Omental fat pad (tissue), 4 donors: ENCODE data around the gene ANKIB1. TPM values are rescaled to one million over a fixed set of nuclear protein-coding genes. Genes with fewer than 3 reads are reported as not detected.
"Not testable (repeated sequence)": the region's sequence is repeated elsewhere in the genome, so short reads cannot be mapped to it uniquely, and the experiment has no call there.

ENCODE experiments used
- ATAC-seq: fragments of 150-250 bp; one replicate; pipeline ENCODE4 v1.9.1; 2016; ENCODE audit warnings: mild to moderate bottlenecking, moderate library complexity; ENCODE audit not compliant: low FRiP score
- DNase-seq: peaks from one replicate; pipeline ENCODE4 v3.0.0-alpha.2; 2019; ENCODE audit warnings: low spot score
- CTCF ChIP-seq, 3 donors: fragments of 450-650 bp; IDR thresholded peaks; one replicate each; pipeline ENCODE4 v1.5.1; 2016 to 2017; ENCODE audit warnings: antibody characterized with exemption in 3 of 3, mild to moderate bottlenecking in 3 of 3, moderate library complexity in 2 of 3
- total RNA-seq, 4 donors: library from RNA; depleted of rRNA; stranded (reverse); fragments of >200 nt; gene quantifications; one replicate each; pipeline ENCODE4 v1.1.0, GENCODE V29; 2016

Gene ANKIB1
- total RNA-seq, 4 donors from 2014 or later = 30.6 to 55.2 (median 36.3) TPM

- DNase-seq = no peak
- ATAC-seq = no peak
- TF ChIP-seq CTCF (IDR thresholded peaks at IDR 0.05) = no peak
Measured at GRCh38 chr7:92253251-92253650, 7.5 kb downstream of the ANKIB1 start.

GRCh38 chr7:92254800-92255199 lies 9.0 kb downstream of the ANKIB1 start:
- DNase-seq, ATAC-seq: not testable (repeated sequence)

- ATAC-seq (peak; percentile 59), DNase-seq (no peak)
- no peak for TF ChIP-seq CTCF (IDR thresholded peaks at IDR 0.05)
Measured at GRCh38 chr7:92255308-92255707, 9.5 kb downstream of the ANKIB1 start.

- DNase-seq (no peak), ATAC-seq (no peak)
- no peak for TF ChIP-seq CTCF (IDR thresholded peaks at IDR 0.05)
Measured at GRCh38 chr7:92259062-92259461, 13.3 kb downstream of the ANKIB1 start.

GRCh38 chr7:92259610-92260247 lies 14.0 kb downstream of the ANKIB1 start:
- ATAC-seq (no peak), DNase-seq (no peak)
- no peak for TF ChIP-seq CTCF (IDR thresholded peaks at IDR 0.05)

GRCh38 chr7:92260248-92260781 lies 14.5 kb downstream of the ANKIB1 start:
- no peak for DNase-seq
- no peak for TF ChIP-seq CTCF (IDR thresholded peaks at IDR 0.05)
- ATAC-seq = no peak

- DNase-seq (no peak), ATAC-seq (no peak)
- no peak for TF ChIP-seq CTCF (IDR thresholded peaks at IDR 0.05)
Measured at GRCh38 chr7:92266415-92267241, 20.9 kb downstream of the ANKIB1 start.
